ENCODE data around the gene RAX. TPM values are rescaled to one million over a fixed set of nuclear protein-coding genes. Genes with fewer than 3 reads are reported as not detected.

Gene RAX
- total RNA-seq, 1 donor from 2014 or later: not detected

DNA sequence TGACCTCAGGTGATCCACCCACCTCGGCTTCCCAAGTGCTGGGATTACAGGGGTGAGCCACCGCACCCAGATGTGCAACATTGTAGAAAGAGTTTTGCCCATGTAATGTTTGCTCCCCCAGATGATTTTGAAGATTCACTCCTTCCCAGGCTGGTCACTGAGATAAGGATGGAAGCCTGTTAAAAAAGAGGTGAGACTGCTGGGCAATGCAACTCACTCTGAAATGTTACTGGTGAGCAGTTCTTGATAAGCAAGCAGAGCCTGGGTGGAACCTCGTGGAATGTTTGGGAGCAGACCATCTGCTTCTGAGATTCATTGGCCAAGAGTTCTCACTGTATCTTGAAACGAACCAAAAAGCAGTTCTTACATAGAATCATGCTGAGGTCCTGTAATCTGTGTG is 33.6 kb downstream of the RAX start:
- no peaks in the 10 kb centered on the region for H3K36me3 Mint-ChIP-seq (ENCODE audit: low read depth)
- no peak for DNase-seq (ENCODE audit: low spot score)
- H3K4me1 Mint-ChIP-seq (ENCODE audit: low read depth): no peaks in the 10 kb centered on the region
- H3K4me3 Mint-ChIP-seq (ENCODE audit: unreplicated experiment): no peak overlapping the region
- peaks cover 47% of the 10 kb centered on the region for H3K27me3 Mint-ChIP-seq (ENCODE audit: low read depth)
- no peak overlapping the region for H3K27ac Mint-ChIP-seq (ENCODE audit: unreplicated experiment)
- TF ChIP-seq, protein P1, sequence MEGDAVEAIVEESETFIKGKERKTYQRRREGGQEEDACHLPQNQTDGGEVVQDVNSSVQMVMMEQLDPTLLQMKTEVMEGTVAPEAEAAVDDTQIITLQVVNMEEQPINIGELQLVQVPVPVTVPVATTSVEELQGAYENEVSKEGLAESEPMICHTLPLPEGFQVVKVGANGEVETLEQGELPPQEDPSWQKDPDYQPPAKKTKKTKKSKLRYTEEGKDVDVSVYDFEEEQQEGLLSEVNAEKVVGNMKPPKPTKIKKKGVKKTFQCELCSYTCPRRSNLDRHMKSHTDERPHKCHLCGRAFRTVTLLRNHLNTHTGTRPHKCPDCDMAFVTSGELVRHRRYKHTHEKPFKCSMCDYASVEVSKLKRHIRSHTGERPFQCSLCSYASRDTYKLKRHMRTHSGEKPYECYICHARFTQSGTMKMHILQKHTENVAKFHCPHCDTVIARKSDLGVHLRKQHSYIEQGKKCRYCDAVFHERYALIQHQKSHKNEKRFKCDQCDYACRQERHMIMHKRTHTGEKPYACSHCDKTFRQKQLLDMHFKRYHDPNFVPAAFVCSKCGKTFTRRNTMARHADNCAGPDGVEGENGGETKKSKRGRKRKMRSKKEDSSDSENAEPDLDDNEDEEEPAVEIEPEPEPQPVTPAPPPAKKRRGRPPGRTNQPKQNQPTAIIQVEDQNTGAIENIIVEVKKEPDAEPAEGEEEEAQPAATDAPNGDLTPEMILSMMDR (IDR thresholded peaks at IDR 0.05): no peak
- no peaks in the 10 kb centered on the region for H3K9me3 Mint-ChIP-seq (ENCODE audit: low read depth)

DNA sequence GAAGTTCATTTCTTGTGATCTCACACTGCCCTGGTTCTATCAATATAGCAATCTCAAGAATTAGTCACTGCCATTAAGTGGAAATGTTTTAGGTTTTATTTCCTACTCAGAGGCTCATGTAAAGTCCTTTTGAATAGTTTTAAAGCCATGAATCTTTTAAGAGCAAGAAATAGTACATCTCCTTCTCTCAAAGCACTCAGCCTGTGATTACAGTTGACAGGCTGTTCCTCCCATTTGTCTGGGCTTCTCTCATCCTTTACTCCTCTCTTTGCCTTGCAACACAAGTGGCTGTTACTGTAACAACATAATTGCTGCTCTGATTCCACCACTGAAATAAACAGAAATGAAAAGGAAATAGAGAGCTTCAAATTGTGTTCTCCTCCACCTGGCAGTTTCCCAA is 34.9 kb downstream of the RAX start:
- TF ChIP-seq, protein P1 (IDR thresholded peaks at IDR 0.05): no peak
- Mint-ChIP-seq H3K9me3 (ENCODE audit: low read depth) (no peaks in the 10 kb centered on the region), H3K4me3 (ENCODE audit: unreplicated experiment) (no peak overlapping the region), H3K36me3 (ENCODE audit: low read depth) (no peaks in the 10 kb centered on the region), H3K27ac (ENCODE audit: unreplicated experiment) (no peak overlapping the region), H3K27me3 (ENCODE audit: low read depth) (peaks cover 37% of the 10 kb centered on the region), H3K4me1 (ENCODE audit: low read depth) (no peaks in the 10 kb centered on the region)
- no peak for DNase-seq (ENCODE audit: low spot score)

DNA sequence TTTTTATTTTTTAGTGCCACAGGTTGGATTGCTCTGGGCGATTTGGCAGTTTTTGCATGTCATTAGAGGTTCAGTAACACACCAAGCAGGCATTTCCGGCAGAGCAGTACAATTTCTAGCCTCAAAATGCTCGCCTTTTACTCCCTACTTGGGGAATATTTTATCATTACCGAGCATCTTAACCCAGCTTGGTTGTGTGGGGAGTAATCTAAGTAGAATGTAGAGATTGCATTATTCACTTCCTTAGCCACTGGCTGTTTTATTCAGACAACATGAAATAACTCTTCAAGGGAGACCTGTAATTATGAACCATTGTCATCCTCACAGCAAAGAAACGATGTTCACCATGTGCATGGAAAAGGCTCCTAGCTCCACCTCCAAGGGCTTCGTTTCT is 40.2 kb downstream of the RAX start:
- Mint-ChIP-seq H3K27me3 (ENCODE audit: low read depth) (peaks cover 54% of the 10 kb centered on the region), H3K9me3 (ENCODE audit: low read depth) (no peaks in the 10 kb centered on the region), H3K4me3 (ENCODE audit: unreplicated experiment) (no peak overlapping the region)

DNA sequence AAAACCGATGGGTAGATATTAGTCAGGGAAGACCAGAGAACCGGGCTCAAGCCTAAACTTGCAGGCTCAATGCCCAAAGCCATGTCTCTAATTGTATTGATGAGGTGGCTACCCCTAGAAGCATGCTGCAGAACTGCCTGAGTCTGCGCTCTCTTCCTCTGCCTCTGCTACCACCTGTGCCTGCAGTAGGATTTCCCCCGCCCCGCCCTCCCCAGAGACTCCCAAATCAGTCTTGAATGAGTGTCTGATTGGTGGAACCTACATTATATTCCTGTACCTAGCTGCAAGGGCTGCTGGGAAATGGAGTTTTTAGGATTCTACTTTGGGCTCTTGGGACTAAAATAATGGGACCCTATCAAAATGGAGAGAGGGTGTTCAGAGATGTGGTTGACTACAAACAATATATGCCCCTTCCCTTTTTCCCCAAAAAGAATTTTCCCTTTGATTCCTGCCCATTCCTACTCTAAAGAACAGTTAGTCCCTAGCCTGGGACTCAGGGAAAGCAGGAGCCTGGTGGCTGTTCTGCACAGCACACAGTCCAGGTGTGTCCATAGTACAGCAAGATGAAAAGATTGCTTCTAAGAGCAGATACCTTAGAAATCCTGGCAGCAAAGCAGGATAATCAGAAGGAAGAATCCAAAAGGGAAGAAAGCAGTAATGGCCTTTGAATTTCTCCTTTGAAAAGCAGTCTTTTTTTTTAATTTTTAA is 40.8 kb downstream of the RAX start:
- peaks cover 51% of the 10 kb centered on the region for H3K27me3 Mint-ChIP-seq (ENCODE audit: low read depth)
- H3K36me3 Mint-ChIP-seq (ENCODE audit: low read depth): no peaks in the 10 kb centered on the region
- no peaks in the 10 kb centered on the region for H3K4me1 Mint-ChIP-seq (ENCODE audit: low read depth)
- TF ChIP-seq, protein P1 (IDR thresholded peaks at IDR 0.05): no peak
- H3K9me3 Mint-ChIP-seq (ENCODE audit: low read depth): no peaks in the 10 kb centered on the region
- H3K4me3 Mint-ChIP-seq (ENCODE audit: unreplicated experiment): no peak overlapping the region
- no peak overlapping the region for H3K27ac Mint-ChIP-seq (ENCODE audit: unreplicated experiment)
- no peak for DNase-seq (ENCODE audit: low spot score)

More for the DNA sequence above, 40.2 kb downstream of the RAX start:
- Mint-ChIP-seq H3K4me1 (ENCODE audit: low read depth) (no peaks in the 10 kb centered on the region), H3K36me3 (ENCODE audit: low read depth) (no peaks in the 10 kb centered on the region), H3K27ac (ENCODE audit: unreplicated experiment) (no peak overlapping the region)
- no peak for DNase-seq (ENCODE audit: low spot score)
- TF ChIP-seq, protein P1 (IDR thresholded peaks at IDR 0.05): no peak

DNA sequence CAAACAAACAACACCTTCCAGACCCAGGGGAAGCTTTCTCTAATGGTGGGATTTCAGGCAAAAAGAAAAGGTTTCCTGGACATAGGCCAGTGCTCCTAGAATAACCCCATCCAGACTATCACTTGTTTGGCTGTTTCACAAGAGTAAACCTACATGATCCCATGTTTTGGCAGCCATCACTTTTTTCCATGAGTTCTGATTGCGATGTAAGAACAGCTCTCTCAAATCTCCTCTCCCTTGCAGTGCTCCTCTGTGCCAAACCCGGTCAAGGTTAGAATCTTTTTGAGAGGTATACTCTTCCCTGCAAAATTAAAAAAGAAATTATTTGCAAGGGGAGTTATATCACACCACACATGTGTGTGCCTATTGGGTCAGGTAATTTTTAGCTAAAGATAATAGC is 41.4 kb downstream of the RAX start:
- Mint-ChIP-seq H3K4me3 (ENCODE audit: unreplicated experiment) (no peak overlapping the region), H3K4me1 (ENCODE audit: low read depth) (no peaks in the 10 kb centered on the region), H3K27ac (ENCODE audit: unreplicated experiment) (no peak overlapping the region), H3K36me3 (ENCODE audit: low read depth) (no peaks in the 10 kb centered on the region), H3K9me3 (ENCODE audit: low read depth) (no peaks in the 10 kb centered on the region), H3K27me3 (ENCODE audit: low read depth) (peaks cover 55% of the 10 kb centered on the region)
- TF ChIP-seq, protein P1 (IDR thresholded peaks at IDR 0.05): no peak
- no peak for DNase-seq (ENCODE audit: low spot score)

Measured in chondrocyte (in vitro differentiated cells).